Left lung (tissue), 10 donors: ENCODE measurements around the gene IKZF2. TPM values are rescaled to one million over a fixed set of nuclear protein-coding genes. Genes with fewer than 3 reads are reported as not detected.
"Not testable (repeated sequence)": the region's sequence is repeated elsewhere in the genome, so short reads cannot be mapped to it uniquely, and the experiment has no call there.

Source experiments
- ATAC-seq: fragments of 200-7000 bp; cut with Tn5 transposase; one replicate; pipeline ENCODE4 v1.9.1; 2020; ENCODE audit warnings: moderate library complexity
- DNase-seq, 4 donors: peaks; one replicate each; pipeline ENCODE4 v3.0.0-alpha.2; 2013 to 2020
- H3K27ac ChIP-seq, 2 donors: fragments of 200-600 bp; sonication (generic) in 1 of 2; one replicate each; pipeline versions ENCODE4 v1.5.0 to v1.8.0; 2020 to 2021
- H3K27me3 ChIP-seq, 2 donors: fragments of 200-600 bp; sonication (generic) in 1 of 2; one replicate each; pipeline versions ENCODE4 v1.5.0 to v1.8.0; 2020 to 2021
- H3K36me3 ChIP-seq, 2 donors: fragments of 200-600 bp; sonication (generic) in 1 of 2; one replicate each; pipeline versions ENCODE4 v1.5.0 to v1.8.0; 2020 to 2021
- H3K4me1 ChIP-seq, 2 donors: fragments of 200-600 bp; one replicate each; pipeline ENCODE4 v1.8.0; 2021
- H3K4me3 ChIP-seq, 2 donors: fragments of 200-600 bp; sonication (generic) in 1 of 2; one replicate each; pipeline versions ENCODE4 v1.5.0 to v1.8.0; 2020 to 2021; ENCODE audit warnings: mild to moderate bottlenecking in 1 of 2
- H3K9me3 ChIP-seq, 2 donors: fragments of 200-600 bp; sonication (generic) in 1 of 2; one replicate each; pipeline versions ENCODE4 v1.5.0 to v1.8.0; 2020 to 2021
- CTCF ChIP-seq, 2 donors: fragments of 200-600 bp; sonication (generic) in 1 of 2; IDR thresholded peaks; one replicate each; pipeline versions ENCODE4 v1.5.0 to v1.8.0; 2021; ENCODE audit warnings: antibody characterized with exemption in 2 of 2
- intact Hi-C, 2 donors: fragments of 100-400 bp; cut with DNase I; formaldehyde crosslinking; loops; one replicate each; pipeline versions ENCODE4 v1.11.2 to v1.14.2; 2022
- polyA plus RNA-seq, 6 donors: library from polyadenylated mRNA; unstranded; fragments of 120-200 nt; gene quantifications; one replicate each; pipeline ENCODE4 v1.2.1, GENCODE V29; 2013; ENCODE audit not compliant: insufficient read length in 6 of 6
- total RNA-seq, 2 donors: library from RNA; stranded (reverse); fragmentation: NEBNext Ultra II Directional; extraction: Animal tissue kit (Norgen Biotek cat#: 25700); gene quantifications; one replicate each; pipeline ENCODE4 v1.2.1, GENCODE V29; 2021
- donor health status: DM: no; HTN: yes; CAD: no.
- donor health status: DM: no; HTN: no; CAD: no.

The IKZF2 gene
- total and polyA plus RNA-seq, 8 donors: 9.6 to 15.4 (median 12.2) TPM

DNA sequence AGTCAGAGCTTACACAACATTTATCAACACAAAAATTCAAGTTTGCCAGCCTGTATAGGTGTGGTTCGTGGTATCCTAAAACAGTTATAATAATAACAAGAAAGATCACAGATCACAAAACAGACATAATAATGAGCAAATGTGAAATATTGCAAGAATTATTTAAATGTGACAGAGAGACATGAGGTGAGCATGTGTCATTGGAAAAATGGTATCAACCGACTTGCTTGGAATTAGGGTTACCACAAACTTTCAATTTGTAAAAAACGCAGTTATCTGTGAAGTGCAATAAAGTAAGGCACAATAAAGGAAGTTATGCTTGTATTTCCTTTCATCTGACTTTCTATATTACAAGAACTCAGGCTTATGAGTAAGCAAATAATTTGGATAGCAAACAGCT is 116.8 kb downstream of the IKZF2 start:
- Histone ChIP-seq H3K4me1 (no peaks in the 10 kb centered on the region), H3K27ac (no peak overlapping the region), H3K9me3 (no peaks in the 10 kb centered on the region), H3K4me3 (no peak overlapping the region), H3K36me3 (no peaks in the 10 kb centered on the region), H3K27me3 (no peaks in the 10 kb centered on the region)
- TF ChIP-seq CTCF (IDR thresholded peaks at IDR 0.05): no peak
- ATAC-seq: no peak
- intact Hi-C loops: no loop called here
- no peak for DNase-seq

DNA sequence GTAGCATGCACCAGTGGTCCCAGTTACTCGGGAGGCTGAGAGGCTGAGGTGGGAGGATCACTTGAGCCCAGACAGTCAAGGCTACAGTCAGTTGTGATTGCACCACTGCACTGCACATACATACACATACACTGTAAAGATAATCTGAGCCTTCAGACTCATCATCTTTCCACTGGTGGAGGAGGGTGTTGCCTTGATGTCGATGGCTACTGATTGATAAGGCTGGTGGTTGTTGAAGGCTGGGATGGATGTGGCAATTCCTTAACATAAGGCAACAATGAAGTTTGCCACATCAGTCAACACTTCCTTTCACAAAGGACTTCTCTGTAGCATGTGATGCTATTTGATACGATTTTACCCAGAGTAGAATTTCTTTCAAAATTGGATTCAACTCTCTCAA is 118.8 kb downstream of the IKZF2 start:
- Histone ChIP-seq H3K27ac (no peak overlapping the region), H3K9me3 (no peaks in the 10 kb centered on the region), H3K27me3 (no peaks in the 10 kb centered on the region), H3K4me3 (no peak overlapping the region), H3K36me3 (no peaks in the 10 kb centered on the region), H3K4me1 (no peaks in the 10 kb centered on the region)
- DNase-seq (no peak), ATAC-seq (no peak)
- intact Hi-C loops: no loop called here
- TF ChIP-seq CTCF (IDR thresholded peaks at IDR 0.05): no peak

DNA sequence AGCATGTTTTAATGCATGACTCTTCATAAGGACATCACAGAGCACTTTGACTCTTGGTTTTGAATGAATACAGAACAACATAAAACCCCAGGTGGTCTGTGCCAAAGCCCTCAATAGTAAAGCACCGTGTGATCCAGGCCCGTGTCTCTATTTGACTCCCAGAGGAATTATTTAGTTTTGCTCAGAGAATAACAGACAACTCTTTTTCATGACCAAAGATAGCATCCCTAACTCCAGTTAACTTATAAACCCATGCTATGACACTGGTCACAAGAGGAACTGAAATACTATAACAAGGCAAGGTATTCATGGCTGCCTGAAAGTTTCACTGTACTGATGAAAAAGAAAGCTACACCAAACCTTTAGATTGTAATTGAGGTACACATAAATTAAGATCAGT is 128.4 kb downstream of the IKZF2 start:
- ATAC-seq: no peak
- H3K4me3 ChIP-seq: no peak overlapping the region
- no peak overlapping the region for H3K27ac ChIP-seq
- no peaks in the 10 kb centered on the region for H3K9me3 ChIP-seq
- H3K36me3 ChIP-seq: no peaks in the 10 kb centered on the region
- H3K4me1 ChIP-seq: no peaks in the 10 kb centered on the region
- H3K27me3 ChIP-seq: no peaks in the 10 kb centered on the region
- TF ChIP-seq CTCF (IDR thresholded peaks at IDR 0.05): no peak
- intact Hi-C loops: no loop called here
- DNase-seq: no peak

- no peak overlapping the region for H3K4me3 ChIP-seq
- H3K27ac ChIP-seq: no peak overlapping the region
- H3K27me3 ChIP-seq: no peaks in the 10 kb centered on the region
- no peaks in the 10 kb centered on the region for H3K9me3 ChIP-seq
- DNase-seq (no peak), ATAC-seq (no peak)
- no peaks in the 10 kb centered on the region for H3K4me1 ChIP-seq
- no peak for TF ChIP-seq CTCF (IDR thresholded peaks at IDR 0.05)
- no peaks in the 10 kb centered on the region for H3K36me3 ChIP-seq
- intact Hi-C loops: no loop called here
These were observed 129.2 kb downstream of the IKZF2 start for GRCh38 chr2:213021971-213022899.

DNA sequence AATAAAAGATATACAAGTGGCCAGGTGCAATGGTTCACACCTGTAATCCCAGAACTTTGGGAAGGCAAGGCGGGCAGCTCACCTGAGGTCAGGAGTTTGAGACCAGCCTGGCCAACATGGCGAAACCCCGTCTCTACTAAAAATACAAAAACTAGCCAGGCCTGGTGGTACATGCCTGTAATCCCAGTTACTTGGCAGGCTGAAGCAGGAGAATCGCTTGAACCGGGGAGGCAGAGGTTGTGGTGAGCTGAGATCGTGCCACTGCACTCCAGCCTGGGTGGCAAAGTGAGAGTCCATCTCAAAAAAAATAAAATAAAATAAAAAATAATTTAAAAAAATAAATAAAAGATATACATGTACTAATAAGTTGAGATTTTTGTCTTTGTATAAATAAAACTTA is 130.5 kb downstream of the IKZF2 start:
- H3K36me3 ChIP-seq, H3K4me3 ChIP-seq, H3K27ac ChIP-seq, H3K9me3 ChIP-seq, ATAC-seq, H3K27me3 ChIP-seq, DNase-seq, intact Hi-C loops, H3K4me1 ChIP-seq: not testable (repeated sequence)
